GM21526 (cell line): ENCODE measurements around the gene KANK2.
A peak's percentile ranks its signal among the peaks of the same experiment; 100 is the strongest.
"Not testable (repeated sequence)": the region's sequence is repeated elsewhere in the genome, so short reads cannot be mapped to it uniquely, and the experiment has no call there.

Experiments
- ATAC-seq: cut with Tn5 transposase; IDR thresholded peaks from one replicate; pipeline ENCODE4 v1.9.1; 2021; ENCODE audit warnings: moderate library complexity; ENCODE audit not compliant: unreplicated experiment, low FRiP score

KANK2 gene

DNA sequence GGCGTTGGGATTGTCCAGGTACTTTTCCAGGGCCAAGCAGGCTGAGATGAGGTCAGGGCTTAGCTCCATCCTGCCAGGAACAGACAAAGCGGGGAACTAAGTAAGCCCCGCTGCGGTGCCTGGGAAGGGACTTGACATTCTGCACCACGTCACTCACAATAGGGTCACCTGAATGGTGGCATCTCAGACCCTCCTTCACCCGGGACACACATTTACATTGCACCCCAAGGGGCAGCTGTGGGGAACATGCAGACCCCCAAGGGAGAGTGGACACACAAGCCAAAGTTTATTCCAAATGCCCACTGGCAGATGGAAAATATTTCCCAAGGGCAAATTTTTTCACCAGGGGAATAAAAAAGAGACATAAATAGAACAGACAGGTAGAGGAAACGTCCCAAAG, 21.4 kb downstream of the KANK2 start:
- no peak for ATAC-seq

DNA sequence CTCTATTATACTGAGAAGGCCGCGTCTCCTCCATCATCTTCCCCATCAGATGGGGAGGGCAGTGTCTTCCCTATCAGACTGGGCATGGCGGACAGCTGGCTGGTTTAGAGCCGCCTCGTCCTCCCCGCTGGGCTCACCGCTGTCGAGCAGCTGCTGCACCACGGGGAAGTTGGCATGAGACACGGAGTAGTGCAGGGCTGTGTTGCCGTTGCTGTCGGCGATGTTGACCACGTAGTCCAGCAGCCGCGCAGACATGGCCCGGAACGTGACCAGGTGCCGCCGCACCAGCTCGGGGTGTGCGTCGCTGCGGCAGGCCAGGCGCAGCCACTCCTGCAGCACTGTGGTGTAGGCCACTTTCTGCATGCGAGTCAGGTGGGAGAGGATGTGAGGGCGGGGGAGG, 23.0 kb downstream of the KANK2 start:
- no peak for ATAC-seq

DNA sequence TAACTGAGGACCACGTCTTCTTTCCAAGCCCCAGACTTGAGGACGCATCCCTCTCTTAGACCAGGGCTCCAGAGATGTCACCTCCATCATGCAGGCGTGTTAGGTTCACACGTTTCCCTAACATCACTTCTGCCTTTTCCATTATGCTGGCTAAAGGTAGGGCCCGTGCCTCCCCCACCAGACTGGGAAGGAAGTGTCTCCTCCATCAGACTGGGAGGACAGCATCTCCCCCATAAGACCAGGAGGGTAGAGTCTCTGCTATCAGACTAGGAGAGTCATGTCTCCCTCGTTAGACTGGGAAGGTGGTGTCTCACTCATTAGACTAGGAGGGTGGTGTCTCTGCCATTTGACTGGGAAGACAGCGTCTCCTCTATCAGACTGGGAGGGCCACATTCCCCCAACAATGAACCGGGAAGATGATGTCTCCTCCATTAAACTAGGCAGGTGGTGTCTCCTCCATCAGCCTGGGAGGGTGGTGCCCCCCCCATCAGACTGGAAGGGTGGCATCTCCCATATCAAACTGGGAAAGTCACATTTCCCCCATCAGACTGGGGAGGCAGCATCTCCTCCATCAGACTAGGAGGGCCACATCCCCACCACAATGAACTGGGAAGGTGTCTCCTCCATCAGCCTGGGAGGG, 23.7 kb downstream of the KANK2 start:
- ATAC-seq = no peak

DNA sequence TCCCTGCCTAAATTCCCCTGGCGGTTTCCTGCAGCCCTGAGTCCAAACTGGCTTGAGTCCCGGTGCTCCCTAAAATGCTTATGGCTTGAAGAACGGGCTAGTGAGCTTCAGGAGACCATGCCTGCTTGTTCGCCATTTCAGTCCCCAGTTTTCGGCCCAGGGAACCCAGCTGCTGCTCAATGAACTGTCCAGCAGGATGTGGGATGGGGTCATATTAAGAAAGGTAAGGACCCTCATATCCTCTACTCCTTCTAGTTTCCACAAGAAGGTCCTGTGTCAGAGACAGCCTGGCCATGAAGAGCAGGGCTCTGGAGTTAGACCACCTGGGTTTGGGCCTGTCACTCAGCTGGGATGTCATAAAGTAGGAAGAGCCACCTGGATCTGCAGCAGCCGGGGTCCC, 24.8 kb downstream of the KANK2 start:
- no peak for ATAC-seq

DNA sequence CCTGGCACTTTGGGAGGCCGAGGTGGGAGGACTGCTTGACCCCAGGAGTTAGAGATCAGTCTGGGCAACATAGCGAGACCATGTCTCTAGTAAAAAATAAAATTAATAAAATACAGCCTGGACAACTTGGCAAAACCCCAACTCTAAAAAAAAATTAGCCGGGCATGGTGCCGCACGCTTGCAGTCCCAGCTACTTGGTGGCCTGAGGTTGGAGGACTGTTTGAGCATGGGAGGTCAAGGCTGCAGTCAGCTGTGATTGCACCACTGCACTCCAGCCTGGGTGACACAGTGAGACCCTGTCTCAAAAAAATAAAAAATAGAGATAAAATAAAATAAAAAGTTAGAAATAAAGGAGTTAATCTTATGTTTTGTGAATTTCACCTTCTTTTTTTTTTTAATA, 26.2 kb downstream of the KANK2 start:
- no peak for ATAC-seq

DNA sequence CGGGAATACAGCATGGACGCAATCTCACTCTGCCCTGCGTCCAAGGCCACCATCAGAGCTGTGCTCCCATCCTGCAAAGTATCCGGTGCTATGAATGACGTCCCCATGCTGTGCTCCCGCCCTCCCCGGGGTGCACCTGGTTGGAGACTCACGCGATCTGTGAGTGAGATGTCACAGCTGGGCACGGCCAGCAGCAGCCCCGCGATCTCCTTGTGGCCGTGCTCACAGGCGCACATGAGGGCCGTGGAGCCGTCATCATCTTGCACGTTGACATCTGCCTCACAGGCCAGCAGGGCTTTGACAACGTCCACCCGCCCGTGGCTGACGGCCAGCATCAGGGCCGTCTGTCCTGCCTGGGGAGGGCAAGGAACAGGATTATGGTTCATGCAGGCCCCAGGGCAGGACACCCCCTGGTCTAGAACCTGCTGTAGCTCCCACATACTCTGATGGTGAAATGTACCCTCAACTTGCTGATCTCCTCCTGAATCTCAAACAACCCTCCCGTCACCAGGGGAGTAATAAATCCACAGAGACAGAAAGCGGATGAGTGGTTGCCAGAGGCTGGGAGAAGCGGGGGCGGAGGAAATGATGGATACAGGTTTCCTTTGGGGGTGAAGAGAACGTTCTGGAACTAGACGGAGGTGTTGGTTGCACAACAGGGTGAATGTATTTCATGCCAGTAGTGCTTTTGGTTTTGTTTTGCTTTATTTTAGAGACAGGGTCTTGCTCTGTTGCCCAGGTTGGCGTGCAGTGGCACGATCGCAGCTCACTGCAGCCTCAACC, 27.3 kb downstream of the KANK2 start:
- no peak for ATAC-seq

DNA sequence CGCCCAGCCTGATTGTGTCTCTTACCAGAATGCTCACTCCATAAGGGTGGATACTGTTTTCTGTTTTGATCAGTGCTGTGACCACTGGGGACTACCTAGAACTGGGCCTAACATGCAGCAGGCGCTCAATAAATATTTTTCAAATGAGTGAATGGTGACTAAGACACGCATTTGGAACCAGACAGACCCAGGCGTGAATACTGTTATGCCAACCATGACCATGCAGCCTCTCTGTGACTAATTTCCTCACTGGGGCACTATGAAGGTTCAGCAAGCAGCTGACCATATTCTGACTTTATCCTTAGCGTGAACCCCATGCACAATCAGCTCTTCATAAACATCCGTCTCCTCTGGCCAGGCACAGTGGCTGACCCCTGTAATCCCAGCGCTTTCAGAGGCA, 28.8 kb downstream of the KANK2 start:
- no peak for ATAC-seq

DNA sequence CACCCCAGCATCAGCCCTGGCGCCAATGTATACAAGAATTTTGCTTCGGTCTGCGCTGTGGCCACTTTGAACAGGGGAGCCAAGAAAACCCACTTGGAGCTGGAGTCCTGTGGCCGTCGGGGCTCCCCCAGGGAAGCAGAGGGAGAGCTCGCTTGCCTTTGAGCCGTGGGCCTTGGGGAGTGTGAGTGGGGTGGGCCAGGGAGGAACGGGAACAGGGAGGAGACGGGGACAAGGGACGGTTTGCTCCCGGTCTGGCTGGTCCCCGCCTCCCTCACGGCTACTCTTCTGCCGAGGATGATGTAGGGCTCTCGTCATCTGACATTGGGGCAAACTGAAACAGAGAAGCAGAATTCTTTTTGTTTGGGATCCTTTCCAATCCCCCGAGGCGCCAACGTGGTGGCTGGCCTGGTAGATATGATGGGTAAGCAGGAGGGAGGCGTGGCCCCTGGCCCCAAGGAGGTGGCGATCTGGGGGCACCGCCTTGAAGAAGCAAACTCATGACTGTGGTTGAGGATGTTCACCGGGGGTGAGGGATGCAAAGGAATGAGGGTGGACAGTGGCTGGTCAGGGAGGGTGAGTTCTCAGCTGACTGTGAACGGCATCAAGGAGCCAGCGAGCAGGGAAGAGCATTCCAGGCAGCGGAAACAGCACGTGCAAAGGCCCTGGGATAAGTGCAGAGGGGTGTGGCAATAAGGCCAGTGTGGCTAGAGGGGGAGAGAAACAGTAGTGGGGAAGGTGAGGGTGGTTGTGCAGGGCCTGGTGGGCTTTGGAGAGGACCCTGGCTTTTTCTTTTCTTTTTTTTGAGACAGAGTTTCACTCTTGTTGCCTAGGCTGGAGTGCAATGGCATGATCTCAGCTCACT, 30.8 kb downstream of the KANK2 start:
- no peak for ATAC-seq

DNA sequence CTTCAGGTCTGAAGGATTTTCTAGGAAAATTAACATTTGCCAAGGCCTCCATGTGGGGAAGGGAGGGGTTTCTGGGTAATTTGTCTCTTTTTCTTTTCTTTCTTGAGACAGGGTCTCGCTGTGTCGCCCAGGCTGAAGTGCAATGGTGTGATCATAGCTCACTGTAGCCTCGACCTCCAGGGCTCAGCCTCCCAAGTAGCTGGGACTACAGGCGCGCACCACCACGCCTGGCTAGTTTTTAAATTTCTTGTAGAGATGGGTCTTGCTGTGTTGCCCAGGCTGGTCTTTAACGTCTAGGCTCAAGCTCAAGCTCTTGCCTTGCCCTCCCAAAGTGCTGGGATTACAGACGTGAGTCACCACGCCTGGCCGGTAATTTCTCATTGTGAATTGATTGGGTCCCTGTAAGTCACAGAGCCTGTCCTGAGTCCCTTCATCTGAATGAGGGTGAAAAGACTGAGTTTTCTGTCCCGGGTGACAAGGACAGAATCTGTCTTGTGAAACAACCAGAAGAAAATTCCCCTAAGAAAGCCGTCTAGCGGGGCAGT, 31.8 kb downstream of the KANK2 start:
- no peak for ATAC-seq

DNA sequence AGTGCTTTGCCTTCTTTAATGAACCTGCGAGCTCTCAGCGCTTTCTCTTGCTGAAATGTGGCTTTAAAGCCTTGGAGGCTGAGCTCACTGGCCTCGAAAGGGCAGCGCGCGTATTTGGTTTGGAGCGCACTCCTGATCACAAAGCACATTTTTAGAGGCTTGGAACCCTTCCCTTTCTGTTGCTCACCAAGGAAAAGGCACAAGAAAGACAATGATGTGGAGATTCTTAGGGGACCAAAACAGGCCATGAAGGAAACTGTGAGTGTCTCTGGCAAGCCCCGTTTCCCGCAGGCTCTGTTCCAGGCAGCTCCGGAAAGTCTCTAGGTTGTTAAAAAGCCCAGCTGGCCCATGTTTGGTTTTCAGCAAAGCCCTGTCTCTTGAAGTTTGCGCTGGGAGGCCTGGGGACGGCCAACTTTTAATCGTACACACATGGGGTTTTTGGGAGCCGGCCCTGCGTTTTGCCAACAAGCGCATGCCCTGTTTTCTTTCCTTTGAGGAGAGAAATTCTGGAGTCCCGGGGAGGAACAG, 32.4 kb downstream of the KANK2 start:
- ATAC-seq = no peak

DNA sequence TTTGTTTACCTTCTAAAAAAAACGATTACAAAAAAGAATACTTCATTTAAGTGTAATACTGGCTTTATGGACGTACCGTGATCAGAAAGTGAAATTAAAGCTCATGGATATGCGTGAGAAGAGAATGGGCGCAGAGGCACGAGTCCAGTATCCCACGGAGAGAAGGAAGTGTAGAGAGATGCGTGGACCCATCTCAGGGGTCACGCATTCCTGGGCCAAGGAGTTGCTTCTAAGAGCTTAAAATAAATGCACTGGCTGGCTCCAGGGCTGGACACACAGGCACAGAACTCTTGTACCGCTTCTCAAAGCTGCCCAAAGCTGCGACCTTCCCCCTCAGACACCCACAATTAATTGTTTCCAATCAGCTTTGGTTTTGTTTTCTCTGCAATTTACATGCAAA, 33.0 kb downstream of the KANK2 start:
- no peak for ATAC-seq

DNA sequence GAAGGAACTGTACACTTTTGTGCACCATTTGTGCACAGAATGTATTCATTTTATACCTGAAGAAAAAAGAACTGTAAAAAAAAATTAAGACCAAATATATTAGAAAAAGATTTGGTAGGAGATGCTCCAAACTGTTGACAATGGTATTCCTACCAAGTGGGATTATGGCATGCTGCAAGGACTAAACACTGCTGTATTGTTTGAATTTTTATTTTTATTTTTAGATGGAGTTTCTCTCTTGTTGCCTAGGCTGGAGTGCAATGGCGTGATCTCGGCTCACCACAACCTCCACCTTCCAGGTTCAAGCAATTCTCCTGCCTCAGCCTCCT, 36.9 kb downstream of the KANK2 start:
- not testable (repeated sequence) for ATAC-seq

DNA sequence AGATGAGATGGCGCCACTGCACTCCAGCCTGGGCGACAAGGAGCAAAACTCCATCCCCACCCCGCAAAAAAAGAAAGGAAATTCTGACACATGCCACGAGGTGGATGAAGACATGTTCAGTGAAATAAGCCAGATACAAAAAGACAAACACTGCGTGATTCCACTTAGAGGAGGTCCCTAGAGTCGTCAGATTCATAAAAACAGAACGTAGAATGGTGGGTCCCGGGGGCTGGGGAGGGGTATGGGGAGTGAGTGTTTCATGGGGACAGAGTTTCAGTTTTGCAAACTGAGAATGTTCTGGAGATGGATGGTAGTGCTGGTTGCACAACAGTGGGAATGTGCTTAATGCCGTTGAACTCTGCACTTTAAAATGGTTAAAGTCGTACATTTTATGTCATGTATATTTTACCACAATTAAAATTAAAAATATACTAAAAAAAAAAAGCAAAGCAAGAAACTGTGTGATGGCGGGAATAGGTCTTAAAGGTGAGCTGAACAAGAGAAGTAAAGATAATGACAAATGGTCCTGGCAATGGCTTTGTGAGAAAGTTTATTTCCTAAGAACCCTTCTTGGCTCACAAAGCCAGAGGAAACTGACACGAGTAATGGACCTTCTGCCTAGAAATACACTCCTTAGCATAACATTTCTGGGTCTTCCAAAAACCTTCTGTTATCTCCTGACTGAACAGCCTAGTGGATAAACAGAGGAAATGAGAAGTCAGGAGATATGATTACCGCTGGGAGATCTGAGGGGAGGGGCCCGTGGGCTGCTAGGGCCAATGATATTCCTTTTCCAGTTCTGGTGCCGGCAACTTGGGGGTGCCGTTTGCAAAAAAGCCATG, 37.5 kb downstream of the KANK2 start:
- ATAC-seq = no peak

DNA sequence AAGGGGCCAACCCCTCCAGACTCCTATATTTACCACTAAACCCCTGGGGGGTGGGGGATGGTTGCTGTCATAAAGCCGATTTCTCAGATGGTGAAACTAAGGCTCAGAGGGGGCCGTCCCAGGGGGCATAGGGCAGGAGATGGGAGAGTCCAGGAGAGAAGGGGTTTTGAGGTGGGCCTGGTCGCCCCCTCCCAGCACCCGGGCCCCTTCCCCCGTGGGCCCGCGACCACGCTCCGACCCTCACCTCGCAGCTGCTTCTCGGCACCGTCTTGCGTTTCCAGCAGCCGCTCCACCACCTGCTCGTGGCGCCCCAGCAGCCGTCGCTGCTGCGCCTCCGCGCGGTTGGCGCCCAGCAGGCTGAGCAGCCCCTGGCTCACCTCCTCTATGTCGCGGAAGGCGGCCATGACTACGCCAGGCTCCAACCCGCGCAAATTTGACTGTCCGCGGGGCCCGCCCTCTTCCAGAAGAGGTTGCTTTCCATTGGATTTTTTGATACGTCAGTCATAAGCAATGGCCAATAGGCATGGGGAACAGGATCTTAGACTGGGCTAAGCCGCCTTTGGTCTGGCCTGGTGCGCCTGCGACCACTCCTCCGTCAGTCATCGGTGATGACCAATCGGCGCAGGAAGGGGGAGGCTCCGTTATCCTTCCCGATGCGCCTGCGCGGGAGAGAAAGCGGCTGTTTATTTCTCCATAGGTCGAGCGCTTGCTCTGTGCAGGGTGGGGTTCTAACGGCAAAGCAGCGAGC, 41.8 kb downstream of the KANK2 start, which contains the start of gene SPC24:
Gene SPC24 (minus strand): TSS at position 410 of the 748 bp plus-strand sequence. CDS start 6 bp downstream, at position 404.
- ATAC-seq = peak; percentile 91

DNA sequence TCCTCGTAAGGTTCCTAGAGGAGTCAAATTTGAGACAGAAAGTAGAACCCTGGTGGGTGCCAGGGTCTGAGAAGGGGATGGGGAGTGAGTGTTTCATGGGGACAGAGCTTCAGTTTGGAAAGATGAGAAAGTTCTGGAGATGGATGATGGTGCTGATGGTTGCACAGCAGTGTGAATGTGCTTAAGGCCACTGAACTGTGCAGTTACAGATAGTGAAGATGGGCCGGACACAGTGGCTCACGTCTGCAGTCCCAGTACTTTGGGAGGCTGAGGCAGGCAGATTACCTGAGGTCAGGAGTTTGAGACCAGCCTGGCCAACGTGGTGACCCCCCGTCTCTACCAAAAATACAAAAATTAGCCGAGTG, 42.7 kb downstream of the KANK2 start:
- ATAC-seq = no peak

DNA sequence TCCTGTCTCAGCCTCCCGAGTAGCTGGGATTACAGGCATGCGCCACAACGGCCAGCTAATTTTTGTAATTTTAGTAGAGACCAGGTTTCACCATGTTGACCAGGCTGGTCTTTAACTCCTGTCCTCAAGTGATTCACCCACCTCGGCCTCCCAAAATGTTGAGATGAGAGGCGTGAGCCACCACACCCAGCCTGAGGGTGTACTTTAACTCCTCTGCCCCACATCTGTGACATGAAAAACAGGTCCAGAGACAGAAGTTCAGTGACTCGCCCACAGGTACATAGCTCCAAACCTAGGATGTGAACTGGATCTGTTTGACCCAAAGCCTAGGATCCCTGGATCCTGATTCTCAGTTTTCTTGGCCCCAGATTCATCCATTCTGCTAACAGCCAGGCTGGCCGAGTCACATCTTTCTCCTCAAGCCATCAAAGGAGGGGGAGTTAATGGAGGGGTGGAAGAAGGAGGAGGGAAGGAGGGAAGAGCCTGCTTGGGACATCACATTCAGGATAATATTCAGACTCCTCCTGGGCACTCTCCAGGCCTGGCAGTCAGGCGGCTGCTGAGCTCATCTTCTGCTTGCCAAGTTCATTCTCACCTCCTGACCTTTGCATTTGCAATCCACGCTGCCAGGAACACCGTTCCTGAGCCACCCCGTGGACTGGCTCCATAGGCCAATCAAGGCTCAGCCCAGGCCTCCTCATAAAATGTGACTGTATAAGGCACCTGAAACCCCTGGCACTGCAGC, 44.9 kb downstream of the KANK2 start:
- no peak for ATAC-seq

DNA sequence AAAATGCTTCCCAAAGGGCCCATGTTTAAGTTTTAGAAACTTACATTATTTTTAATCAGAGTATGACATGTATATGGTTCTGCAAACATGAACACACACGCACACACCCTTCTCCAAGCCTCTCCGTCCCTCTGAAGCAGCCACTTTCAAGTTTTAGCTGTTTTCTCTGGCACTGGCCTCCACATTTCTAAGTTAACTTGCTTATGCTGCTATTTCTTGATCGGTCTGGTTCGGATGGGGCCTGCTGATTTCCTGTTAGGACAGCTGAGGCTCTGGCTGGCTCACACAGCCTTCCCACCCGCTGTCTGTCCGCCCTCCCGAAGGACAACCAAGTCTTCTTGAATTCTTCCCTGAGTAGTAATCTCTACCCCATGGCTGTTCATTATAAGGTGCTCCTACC, 46.2 kb downstream of the KANK2 start:
- no peak for ATAC-seq

DNA sequence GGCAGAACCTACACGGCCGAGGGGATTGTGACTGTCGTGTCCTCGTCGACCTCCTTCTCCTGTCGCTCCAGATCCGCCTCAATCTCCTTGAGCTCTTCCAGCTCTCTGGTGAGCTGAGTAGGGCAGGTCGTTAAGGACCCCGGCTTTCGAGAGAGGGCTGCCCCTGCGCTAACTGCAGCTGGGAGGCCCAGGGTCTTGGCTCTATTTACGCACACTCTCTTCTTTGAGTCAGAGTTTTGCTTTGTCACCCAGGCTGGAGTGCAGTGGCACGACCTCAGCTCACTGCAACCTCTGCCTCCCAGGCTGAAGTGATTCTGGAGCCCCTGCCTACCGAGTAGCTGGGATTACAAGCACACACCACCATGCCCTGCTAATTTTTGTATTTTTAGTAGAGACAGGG, 49.3 kb downstream of the KANK2 start:
- ATAC-seq = no peak

DNA sequence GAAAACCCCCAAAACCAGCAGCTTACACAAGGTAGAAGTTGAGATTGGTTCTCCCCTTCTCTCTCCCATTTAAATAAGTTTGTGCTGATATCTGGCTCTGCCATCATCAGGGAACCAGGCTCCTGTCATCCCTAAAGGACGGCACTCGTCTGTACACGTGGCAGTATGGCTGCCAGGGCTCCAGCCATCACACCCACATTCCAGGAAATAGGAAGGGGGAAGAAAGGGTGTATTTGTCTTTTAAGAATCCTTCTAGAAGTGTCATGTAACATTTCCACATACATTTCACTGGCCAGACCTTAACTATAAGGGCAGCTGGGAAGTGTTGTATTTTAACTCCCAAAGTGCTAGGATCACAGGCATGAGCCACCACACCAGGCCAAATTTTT, 51.8 kb downstream of the KANK2 start:
- ATAC-seq = no peak
